Spleen (tissue), 11 donors: Measurements from ENCODE around the gene CTSD. TPM values are rescaled to one million over a fixed set of nuclear protein-coding genes. Genes with fewer than 3 reads are reported as not detected.
A peak's percentile ranks its signal among the peaks of the same experiment; 100 is the strongest.

Experiments
- DNase-seq: peaks from one replicate; pipeline ENCODE4 v3.0.0-alpha.2; 2020
- H3K27ac ChIP-seq, 8 donors: fragments of 200-600 bp; sonication (generic) in 7 of 8; 1 replicate in 4 of 8; 2 replicates in 4 of 8; pipeline versions ENCODE4 v1.5.0 to v1.8.0; 2016 to 2021; ENCODE audit warnings: inconsistent platforms in 4 of 8, mild to moderate bottlenecking in 4 of 8, moderate library complexity in 1 of 8
- H3K27me3 ChIP-seq, 7 donors: fragments of 200-600 bp; sonication (generic) in 6 of 7; replicated peaks in 1 of 7; 1 replicate in 4 of 7; 2 replicates in 3 of 7; pipeline versions ENCODE4 v1.5.0 to v1.8.0; 2016 to 2021; ENCODE audit warnings: inconsistent platforms in 3 of 7, mild to moderate bottlenecking in 1 of 7
- H3K36me3 ChIP-seq, 6 donors: fragments of 200-600 bp; sonication (generic) in 5 of 6; 1 replicate in 4 of 6; 2 replicates in 2 of 6; pipeline versions ENCODE4 v1.5.0 to v1.8.0; 2016 to 2021; ENCODE audit warnings: inconsistent platforms in 2 of 6
- H3K4me1 ChIP-seq, 6 donors: fragments of 200-600 bp; sonication (generic) in 5 of 6; 1 replicate in 3 of 6; 2 replicates in 3 of 6; pipeline versions ENCODE4 v1.5.0 to v1.8.0; 2016 to 2021; ENCODE audit warnings: inconsistent platforms in 3 of 6
- H3K4me3 ChIP-seq, 8 donors: fragments of 200-600 bp; sonication (generic) in 7 of 8; 1 replicate in 4 of 8; 2 replicates in 4 of 8; pipeline versions ENCODE4 v1.5.0 to v1.8.0; 2016 to 2021; ENCODE audit warnings: inconsistent platforms in 4 of 8, mild to moderate bottlenecking in 4 of 8, moderate library complexity in 2 of 8
- H3K9me3 ChIP-seq, 8 donors: fragments of 200-600 bp; sonication (generic) in 7 of 8; 1 replicate in 4 of 8; 2 replicates in 4 of 8; pipeline versions ENCODE4 v1.5.0 to v1.8.0; 2016 to 2021; ENCODE audit warnings: inconsistent platforms in 4 of 8
- POLR2A ChIP-seq, 3 donors: fragments of 450-650 bp; IDR thresholded peaks; one replicate each; pipeline ENCODE4 v1.5.1; 2017; ENCODE audit warnings: antibody characterized with exemption in 3 of 3, mild to moderate bottlenecking in 1 of 3
- POLR2AphosphoS5 ChIP-seq, 3 donors: sonication (generic); formaldehyde crosslinking; IDR thresholded peaks; one replicate each; pipeline ENCODE4 v1.5.1; 2017; ENCODE audit warnings: antibody characterized with exemption in 3 of 3
- WGBS, 5 donors: extraction: QIAGEN DNeasy Blood & Tissue Kit in 3 of 5; methylation state at CpG; one replicate each; pipeline versions ENCODE4 v1.1.5 to v1.1.7; 2013 to 2018; 5-methylcytosine and 5-hydroxymethylcytosine counted together
- intact Hi-C: fragments of 100-400 bp; cut with DNase I; formaldehyde crosslinking; loops from one replicate; pipeline ENCODE4 v1.15.0; 2023; ENCODE audit warnings: low total_unique reads
- polyA plus RNA-seq, 3 donors: library from polyadenylated mRNA; stranded (reverse); fragments of 200-250 nt; gene quantifications; one replicate each; pipeline ENCODE4 v1.2.1, GENCODE V29; 2013
- total RNA-seq, 7 donors: library from RNA; depleted of rRNA in 3 of 7; stranded (reverse); fragments of >200 nt in 3 of 7; fragmentation: NEBNext Ultra II Directional in 4 of 7; extraction: Animal tissue kit (Norgen Biotek cat#: 25700) in 4 of 7; gene quantifications; one replicate each; pipeline versions ENCODE4 v1.1.0 to v1.2.1, GENCODE V29; 2016 to 2021
- TF ChIP-seq, protein P1 (sequence below), 11 experiments: fragments of 200-600 bp in 7 of 11; fragments of 450-650 bp in 4 of 11; sonication (generic) in 4 of 11; IDR thresholded peaks in 8 of 11; conservative IDR thresholded peaks in 3 of 11; 1 replicate in 7 of 11; 2 replicates in 4 of 11; pipeline versions ENCODE4 v1.4.0 to v1.8.0; 2016 to 2021; ENCODE audit warnings: antibody characterized with exemption in 11 of 11, inconsistent platforms in 4 of 11, mild to moderate bottlenecking in 1 of 11
- donor health status: healthy with polysubstance abuse.
- donor health status: DM: no; HTN: no; CAD: no; lungs with moderate emphysema.
- donor health status: DM: no; HTN: no; CAD: no.
- donor health status: Bipolar disorder and iron deficiency.
- donor health status: healthy.
- donor health status: DM: no; HTN: no; CAD: no.
- donor health status: DM: yes; HTN: yes; CAD: no.

The CTSD gene
- total and polyA plus RNA-seq, 10 donors: 289 to 1,234 (median 736) TPM

DNA sequence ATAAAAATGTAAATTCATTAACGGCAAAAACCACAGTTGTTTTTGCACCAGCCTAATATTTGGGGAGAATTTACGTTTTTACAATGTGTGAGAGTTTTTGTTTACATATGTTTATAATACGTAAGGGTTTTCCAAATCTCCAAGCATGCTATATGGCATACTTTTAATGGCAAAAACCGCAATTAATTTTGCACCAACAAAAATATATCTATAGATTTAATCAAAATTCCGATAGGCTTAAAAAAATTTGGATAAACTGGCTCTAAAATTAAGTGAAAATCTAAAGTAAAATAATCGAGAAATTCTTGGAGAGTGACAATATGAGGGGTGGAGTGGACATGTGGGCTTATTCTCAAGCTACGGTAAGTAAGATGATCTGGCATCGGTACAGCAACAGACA, 43.9 kb downstream of the CTSD start:
- H3K4me3 ChIP-seq: no peak overlapping the region
- H3K9me3 ChIP-seq: no peaks in the 10 kb centered on the region
- H3K27ac ChIP-seq: no peak overlapping the region
- peaks cover 0 to 4% (median 0%) of the 10 kb centered on the region in 6 donors for H3K4me1 ChIP-seq
- intact Hi-C loops: no loop called here
- no peak for DNase-seq
- WGBS, 5 donors: 80 to 94% (median 89%) methylated on average over 8 of the region's 8 CpGs
- H3K27me3 ChIP-seq: peaks cover 0 to 17% (median 0%) of the 10 kb centered on the region in 7 donors
- H3K36me3 ChIP-seq: no peaks in the 10 kb centered on the region
- TF ChIP-seq, protein P1, sequence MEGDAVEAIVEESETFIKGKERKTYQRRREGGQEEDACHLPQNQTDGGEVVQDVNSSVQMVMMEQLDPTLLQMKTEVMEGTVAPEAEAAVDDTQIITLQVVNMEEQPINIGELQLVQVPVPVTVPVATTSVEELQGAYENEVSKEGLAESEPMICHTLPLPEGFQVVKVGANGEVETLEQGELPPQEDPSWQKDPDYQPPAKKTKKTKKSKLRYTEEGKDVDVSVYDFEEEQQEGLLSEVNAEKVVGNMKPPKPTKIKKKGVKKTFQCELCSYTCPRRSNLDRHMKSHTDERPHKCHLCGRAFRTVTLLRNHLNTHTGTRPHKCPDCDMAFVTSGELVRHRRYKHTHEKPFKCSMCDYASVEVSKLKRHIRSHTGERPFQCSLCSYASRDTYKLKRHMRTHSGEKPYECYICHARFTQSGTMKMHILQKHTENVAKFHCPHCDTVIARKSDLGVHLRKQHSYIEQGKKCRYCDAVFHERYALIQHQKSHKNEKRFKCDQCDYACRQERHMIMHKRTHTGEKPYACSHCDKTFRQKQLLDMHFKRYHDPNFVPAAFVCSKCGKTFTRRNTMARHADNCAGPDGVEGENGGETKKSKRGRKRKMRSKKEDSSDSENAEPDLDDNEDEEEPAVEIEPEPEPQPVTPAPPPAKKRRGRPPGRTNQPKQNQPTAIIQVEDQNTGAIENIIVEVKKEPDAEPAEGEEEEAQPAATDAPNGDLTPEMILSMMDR (IDR thresholded peaks at IDR 0.05 in 8 of 11, conservative IDR thresholded peaks at IDR 0.05 in 3 of 11): no peak
- TF ChIP-seq POLR2A (IDR thresholded peaks at IDR 0.05): no peak
- TF ChIP-seq POLR2AphosphoS5 (IDR thresholded peaks at IDR 0.05): no peak

DNA sequence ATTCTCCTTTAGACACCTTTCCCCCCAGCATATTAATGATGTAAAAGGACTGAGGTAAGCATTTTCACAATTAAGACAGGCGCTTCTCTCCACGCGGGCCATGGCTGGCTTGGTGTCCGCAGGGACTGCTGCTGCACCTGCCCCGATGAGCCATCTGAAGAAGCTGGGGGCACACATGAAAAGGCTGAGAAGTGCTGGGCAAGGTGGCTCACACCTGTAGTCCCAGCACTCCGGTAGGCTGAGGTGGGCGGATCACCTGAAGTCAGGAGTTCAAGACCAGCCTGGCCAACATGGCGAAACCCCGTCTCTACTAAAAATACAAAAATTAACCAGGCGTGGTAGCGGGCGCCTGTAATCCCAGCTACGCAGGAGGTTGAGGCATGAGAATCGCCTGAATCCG, 45.4 kb downstream of the CTSD start:
- Histone ChIP-seq H3K27ac (no peak overlapping the region), H3K9me3 (no peaks in the 10 kb centered on the region), H3K36me3 (no peaks in the 10 kb centered on the region), H3K27me3 (peaks cover 0 to 11% (median 0%) of the 10 kb centered on the region in 7 donors), H3K4me1 (peaks cover 0 to 8% (median 0%) of the 10 kb centered on the region in 6 donors), H3K4me3 (no peak overlapping the region)
- WGBS, 5 donors: 93 to 97% (median 96%) methylated on average over 15 of the region's 15 CpGs
- intact Hi-C loops: no loop called here
- TF ChIP-seq POLR2AphosphoS5 (IDR thresholded peaks at IDR 0.05): no peak
- TF ChIP-seq, protein P1 (IDR thresholded peaks at IDR 0.05 in 8 of 11, conservative IDR thresholded peaks at IDR 0.05 in 3 of 11): no peak
- no peak for TF ChIP-seq POLR2A (IDR thresholded peaks at IDR 0.05)
- DNase-seq: no peak

DNA sequence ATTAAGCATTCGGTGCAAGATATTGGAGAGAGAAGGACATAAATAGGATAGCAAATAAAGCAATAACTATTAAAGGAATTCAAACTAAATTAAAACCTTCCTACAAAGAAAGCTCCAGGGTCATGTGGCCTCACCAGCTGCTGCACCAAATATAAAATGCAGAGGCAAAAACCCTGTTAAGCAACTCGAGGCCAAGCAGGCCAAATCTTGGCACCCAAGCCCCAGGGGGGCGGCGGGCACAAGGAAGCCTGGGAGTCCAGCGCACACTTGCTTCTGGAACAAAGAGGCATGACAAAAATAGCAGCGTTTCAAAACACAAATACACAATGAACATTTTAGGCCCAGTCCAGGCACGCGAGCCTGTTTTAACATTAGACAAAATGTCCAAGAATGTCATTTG, 46.0 kb downstream of the CTSD start:
- WGBS, 5 donors: 79 to 86% (median 83%) methylated on average over 8 of the region's 8 CpGs
- TF ChIP-seq, protein P1 (IDR thresholded peaks at IDR 0.05 in 8 of 11, conservative IDR thresholded peaks at IDR 0.05 in 3 of 11): no peak
- TF ChIP-seq POLR2A (IDR thresholded peaks at IDR 0.05) (no peak), POLR2AphosphoS5 (IDR thresholded peaks at IDR 0.05) (no peak)
- intact Hi-C loops: no loop called here
- no peak overlapping the region for H3K4me3 ChIP-seq
- H3K27me3 ChIP-seq: peaks cover 0 to 11% (median 0%) of the 10 kb centered on the region in 7 donors
- H3K4me1 ChIP-seq: peaks cover 0 to 8% (median 0%) of the 10 kb centered on the region in 6 donors
- no peaks in the 10 kb centered on the region for H3K9me3 ChIP-seq
- H3K27ac ChIP-seq: no peak overlapping the region
- H3K36me3 ChIP-seq: no peaks in the 10 kb centered on the region
- DNase-seq: no peak

DNA sequence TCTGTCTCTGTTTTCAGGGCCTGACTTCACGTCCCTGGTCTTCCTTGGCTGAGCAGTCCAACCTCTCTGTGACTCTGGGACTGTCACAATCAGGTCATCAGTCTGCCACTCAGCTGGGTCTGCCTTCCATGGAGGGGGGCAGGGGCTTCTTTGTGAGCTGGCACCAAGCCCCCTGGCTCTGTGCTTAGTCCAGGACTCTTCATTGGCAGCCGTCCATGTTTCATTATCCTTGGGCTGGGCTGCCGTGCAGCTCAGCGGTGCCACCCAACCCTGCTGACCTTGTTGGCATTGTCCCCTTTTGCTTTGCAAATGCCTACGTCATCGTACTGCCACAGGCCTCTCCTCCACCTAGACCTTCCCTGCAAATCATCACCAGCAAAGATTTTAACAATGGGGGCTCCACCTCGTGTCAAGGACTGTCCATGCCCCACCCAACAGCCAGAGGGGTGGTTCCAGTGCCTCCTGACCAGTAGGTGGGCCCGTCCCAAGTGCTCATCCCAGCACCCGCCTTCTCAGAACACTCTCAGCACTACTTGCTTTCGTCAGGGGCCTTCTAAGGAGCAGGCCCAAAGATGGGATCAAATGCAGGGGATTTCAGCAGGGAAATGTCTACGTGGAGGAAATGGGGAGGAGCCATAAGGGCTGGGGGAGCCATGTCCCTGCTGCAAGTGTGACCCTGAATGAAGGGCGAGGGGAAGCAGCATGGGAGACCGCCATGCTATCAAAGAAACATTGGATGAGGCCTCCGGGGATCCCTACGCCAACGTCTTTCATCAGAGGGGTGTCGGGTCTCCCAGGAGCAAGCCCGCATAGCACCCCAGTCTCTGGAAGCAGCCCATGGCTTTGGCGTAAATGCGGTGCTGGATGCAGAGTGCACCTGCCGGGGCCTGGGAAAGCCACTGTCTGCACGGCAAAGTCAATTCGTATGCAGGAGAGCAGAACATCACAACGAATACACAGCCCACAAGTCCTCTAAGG, 48.5 kb downstream of the CTSD start:
- H3K9me3 ChIP-seq: no peaks in the 10 kb centered on the region
- H3K4me3 ChIP-seq: no peak overlapping the region
- H3K36me3 ChIP-seq: no peaks in the 10 kb centered on the region
- TF ChIP-seq POLR2AphosphoS5 (IDR thresholded peaks at IDR 0.05) (peak in 2 of 3 donors; percentile 19 to 38), POLR2A (IDR thresholded peaks at IDR 0.05) (no peak)
- TF ChIP-seq, protein P1 (IDR thresholded peaks at IDR 0.05 in 8 of 11, conservative IDR thresholded peaks at IDR 0.05 in 3 of 11): no peak
- intact Hi-C loops: no loop called here
- 78 to 90% (median 87%) methylated on average over 24 of the region's 24 CpGs for WGBS, 5 donors
- no peak for DNase-seq
- H3K27ac ChIP-seq: no peak overlapping the region
- H3K27me3 ChIP-seq: no peaks in the 10 kb centered on the region
- peaks cover 0 to 8% (median 0%) of the 10 kb centered on the region in 6 donors for H3K4me1 ChIP-seq
